HL-60 (cell line): ENCODE data around the gene SLC25A1.

Experiments used
- GABPA ChIP-seq: IDR thresholded peaks from 2 replicates; pipeline ENCODE4 v1.6.1; 2012; ENCODE audit warnings: low read depth
- POLR2AphosphoS5 ChIP-seq: IDR thresholded peaks from 2 replicates; pipeline ENCODE4 v1.6.1; 2012; ENCODE audit warnings: low read depth
- SPI1 ChIP-seq: IDR thresholded peaks from 2 replicates; pipeline ENCODE4 v1.6.1; 2012; ENCODE audit warnings: low read depth, mild to moderate bottlenecking, borderline replicate concordance
- TF ChIP-seq, protein P1 (sequence below): IDR thresholded peaks from one replicate; pipeline ENCODE4 v1.5.1; 2011; ENCODE audit warnings: low read length, control low read depth, inconsistent platforms; ENCODE audit not compliant: insufficient read depth
- TF ChIP-seq, protein P2 (sequence below): IDR thresholded peaks from 2 replicates; pipeline ENCODE4 v1.6.1; 2012; ENCODE audit warnings: low read depth; ENCODE audit not compliant: insufficient replicate concordance

DNA sequence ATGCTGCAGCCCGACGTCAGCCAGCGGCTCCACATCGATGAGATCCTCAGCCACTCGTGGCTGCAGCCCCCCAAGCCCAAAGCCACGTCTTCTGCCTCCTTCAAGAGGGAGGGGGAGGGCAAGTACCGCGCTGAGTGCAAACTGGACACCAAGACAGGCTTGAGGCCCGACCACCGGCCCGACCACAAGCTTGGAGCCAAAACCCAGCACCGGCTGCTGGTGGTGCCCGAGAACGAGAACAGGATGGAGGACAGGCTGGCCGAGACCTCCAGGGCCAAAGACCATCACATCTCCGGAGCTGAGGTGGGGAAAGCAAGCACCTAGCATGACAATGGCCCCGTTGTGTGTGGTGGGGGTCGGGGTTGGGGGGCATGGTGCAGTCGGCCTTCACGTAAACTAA is 46.4 kb downstream of the SLC25A1 start:
- TF ChIP-seq, protein P1, sequence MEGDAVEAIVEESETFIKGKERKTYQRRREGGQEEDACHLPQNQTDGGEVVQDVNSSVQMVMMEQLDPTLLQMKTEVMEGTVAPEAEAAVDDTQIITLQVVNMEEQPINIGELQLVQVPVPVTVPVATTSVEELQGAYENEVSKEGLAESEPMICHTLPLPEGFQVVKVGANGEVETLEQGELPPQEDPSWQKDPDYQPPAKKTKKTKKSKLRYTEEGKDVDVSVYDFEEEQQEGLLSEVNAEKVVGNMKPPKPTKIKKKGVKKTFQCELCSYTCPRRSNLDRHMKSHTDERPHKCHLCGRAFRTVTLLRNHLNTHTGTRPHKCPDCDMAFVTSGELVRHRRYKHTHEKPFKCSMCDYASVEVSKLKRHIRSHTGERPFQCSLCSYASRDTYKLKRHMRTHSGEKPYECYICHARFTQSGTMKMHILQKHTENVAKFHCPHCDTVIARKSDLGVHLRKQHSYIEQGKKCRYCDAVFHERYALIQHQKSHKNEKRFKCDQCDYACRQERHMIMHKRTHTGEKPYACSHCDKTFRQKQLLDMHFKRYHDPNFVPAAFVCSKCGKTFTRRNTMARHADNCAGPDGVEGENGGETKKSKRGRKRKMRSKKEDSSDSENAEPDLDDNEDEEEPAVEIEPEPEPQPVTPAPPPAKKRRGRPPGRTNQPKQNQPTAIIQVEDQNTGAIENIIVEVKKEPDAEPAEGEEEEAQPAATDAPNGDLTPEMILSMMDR, result no peak
- TF ChIP-seq POLR2AphosphoS5, result no peak
- TF ChIP-seq, protein P2, sequence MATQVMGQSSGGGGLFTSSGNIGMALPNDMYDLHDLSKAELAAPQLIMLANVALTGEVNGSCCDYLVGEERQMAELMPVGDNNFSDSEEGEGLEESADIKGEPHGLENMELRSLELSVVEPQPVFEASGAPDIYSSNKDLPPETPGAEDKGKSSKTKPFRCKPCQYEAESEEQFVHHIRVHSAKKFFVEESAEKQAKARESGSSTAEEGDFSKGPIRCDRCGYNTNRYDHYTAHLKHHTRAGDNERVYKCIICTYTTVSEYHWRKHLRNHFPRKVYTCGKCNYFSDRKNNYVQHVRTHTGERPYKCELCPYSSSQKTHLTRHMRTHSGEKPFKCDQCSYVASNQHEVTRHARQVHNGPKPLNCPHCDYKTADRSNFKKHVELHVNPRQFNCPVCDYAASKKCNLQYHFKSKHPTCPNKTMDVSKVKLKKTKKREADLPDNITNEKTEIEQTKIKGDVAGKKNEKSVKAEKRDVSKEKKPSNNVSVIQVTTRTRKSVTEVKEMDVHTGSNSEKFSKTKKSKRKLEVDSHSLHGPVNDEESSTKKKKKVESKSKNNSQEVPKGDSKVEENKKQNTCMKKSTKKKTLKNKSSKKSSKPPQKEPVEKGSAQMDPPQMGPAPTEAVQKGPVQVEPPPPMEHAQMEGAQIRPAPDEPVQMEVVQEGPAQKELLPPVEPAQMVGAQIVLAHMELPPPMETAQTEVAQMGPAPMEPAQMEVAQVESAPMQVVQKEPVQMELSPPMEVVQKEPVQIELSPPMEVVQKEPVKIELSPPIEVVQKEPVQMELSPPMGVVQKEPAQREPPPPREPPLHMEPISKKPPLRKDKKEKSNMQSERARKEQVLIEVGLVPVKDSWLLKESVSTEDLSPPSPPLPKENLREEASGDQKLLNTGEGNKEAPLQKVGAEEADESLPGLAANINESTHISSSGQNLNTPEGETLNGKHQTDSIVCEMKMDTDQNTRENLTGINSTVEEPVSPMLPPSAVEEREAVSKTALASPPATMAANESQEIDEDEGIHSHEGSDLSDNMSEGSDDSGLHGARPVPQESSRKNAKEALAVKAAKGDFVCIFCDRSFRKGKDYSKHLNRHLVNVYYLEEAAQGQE, result no peak
- TF ChIP-seq GABPA, result no peak
- TF ChIP-seq SPI1, result no peak
